Measurements from ENCODE around the gene BMP7.

The BMP7 gene

GRCh38 chr20:57288651-57289277, 22.3 kb upstream of the BMP7 start:
- DNase-seq (ENCODE audit: low read depth): no peak

DNA sequence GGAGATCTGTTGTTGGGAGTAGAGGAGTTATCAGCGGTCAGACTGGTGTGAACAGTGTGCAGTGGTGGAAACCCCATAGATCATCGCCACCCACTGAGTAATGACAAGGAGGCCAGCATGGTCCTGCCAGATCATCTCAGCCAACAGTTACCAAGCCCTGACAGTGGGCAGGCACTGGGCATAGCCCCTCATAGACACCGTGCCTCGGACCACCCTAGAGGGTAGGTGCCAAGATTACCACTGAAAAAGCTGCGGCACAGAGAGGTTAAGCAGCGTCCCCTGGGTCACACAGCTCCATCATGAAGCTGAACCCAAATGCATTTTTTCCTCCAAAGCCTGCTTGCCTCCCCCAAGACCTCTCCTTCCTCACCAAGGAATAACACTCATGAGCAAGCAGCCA, 21.5 kb upstream of the BMP7 start:
- no peak overlapping the region for H3K4me3 ChIP-seq (ENCODE audit: low read length)
- no peak for TF ChIP-seq CTCF (conservative IDR thresholded peaks at IDR 0.05; ENCODE audit: low read length)
- DNase-seq (ENCODE audit: low read depth): no peak

More at GRCh38 chr20:57288651-57289277, 22.3 kb upstream of the BMP7 start:
- no peak overlapping the region for H3K4me3 ChIP-seq (ENCODE audit: low read length)
- TF ChIP-seq CTCF (conservative IDR thresholded peaks at IDR 0.05; ENCODE audit: low read length): no peak

GRCh38 chr20:57287007-57287880, 20.8 kb upstream of the BMP7 start:
- TF ChIP-seq CTCF (conservative IDR thresholded peaks at IDR 0.05; ENCODE audit: low read length): no peak
- no peak for DNase-seq (ENCODE audit: low read depth)
- no peak overlapping the region for H3K4me3 ChIP-seq (ENCODE audit: low read length)

DNA sequence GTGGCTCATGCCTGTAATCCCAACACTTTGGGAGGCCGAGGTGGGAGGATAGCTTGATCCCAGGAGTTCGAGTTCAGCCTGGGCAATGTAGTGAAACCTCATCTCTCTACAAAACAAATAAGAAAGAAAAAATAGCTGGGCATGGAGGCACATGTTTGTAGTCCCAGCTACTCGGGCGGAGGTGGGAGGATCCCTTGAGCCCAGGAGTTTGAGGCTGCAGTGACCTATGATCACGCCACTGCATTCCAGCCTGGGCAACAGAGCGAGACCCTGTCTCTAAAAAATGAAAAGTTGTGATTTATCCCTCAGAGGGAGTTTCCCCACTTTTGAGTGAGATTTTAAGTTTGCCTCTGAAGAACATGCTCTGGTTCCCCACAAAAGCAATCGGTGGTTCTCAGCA, 17.4 kb upstream of the BMP7 start:
- no peak overlapping the region for H3K4me3 ChIP-seq (ENCODE audit: low read length)
- no peak for TF ChIP-seq CTCF (conservative IDR thresholded peaks at IDR 0.05; ENCODE audit: low read length)
- DNase-seq (ENCODE audit: low read depth): no peak

GRCh38 chr20:57282670-57283361, 16.4 kb upstream of the BMP7 start:
- H3K4me3 ChIP-seq (ENCODE audit: low read length): no peak overlapping the region
- no peak for DNase-seq (ENCODE audit: low read depth)
- TF ChIP-seq CTCF (conservative IDR thresholded peaks at IDR 0.05; ENCODE audit: low read length): no peak

DNA sequence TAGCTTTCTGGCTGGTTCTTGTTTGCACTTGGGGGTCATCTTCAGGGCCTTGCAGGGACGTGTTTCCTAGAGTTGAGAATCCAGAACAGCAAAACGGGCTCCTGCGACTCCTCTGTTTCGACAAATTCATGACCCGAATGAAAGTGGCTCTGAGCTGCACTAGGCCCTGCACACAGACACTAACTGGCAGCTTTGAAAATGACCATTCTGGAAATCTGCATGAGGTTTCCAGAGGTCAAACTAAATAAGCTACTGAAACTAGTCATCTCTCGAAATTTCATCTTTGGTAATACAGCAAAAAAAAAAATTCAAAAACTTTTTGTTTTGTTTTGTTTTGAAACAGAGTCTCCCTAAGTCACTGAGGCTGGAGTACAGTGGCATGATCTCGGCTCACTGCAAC, 15.5 kb upstream of the BMP7 start:
- no peak for DNase-seq (ENCODE audit: low read depth)
- no peak for TF ChIP-seq CTCF (conservative IDR thresholded peaks at IDR 0.05; ENCODE audit: low read length)
- H3K4me3 ChIP-seq (ENCODE audit: low read length): no peak overlapping the region

Measured in AG10803 (cell line).